Heart right ventricle (tissue), 16 donors: Measurements from ENCODE around the gene BCAP29. TPM values are rescaled to one million over a fixed set of nuclear protein-coding genes. Genes with fewer than 3 reads are reported as not detected.

Experiments used
- ATAC-seq, 8 donors: fragments of 200-7000 bp; cut with Tn5 transposase; one replicate each; pipeline ENCODE4 v1.9.1; 2020; ENCODE audit warnings: mild to moderate bottlenecking in 8 of 8, moderate library complexity in 8 of 8, moderate number of reproducible peaks in 1 of 8
- DNase-seq, 2 donors: peaks; one replicate each; pipeline ENCODE4 v3.0.0-alpha.2; 2020
- H3K27ac ChIP-seq, 10 donors: fragments of 200-600 bp; sonication (generic) in 2 of 10; one replicate each; pipeline versions ENCODE4 v1.5.0 to v1.8.0; 2020 to 2022; ENCODE audit warnings: mild to moderate bottlenecking in 3 of 10
- H3K27me3 ChIP-seq, 7 donors: fragments of 200-600 bp; one replicate each; pipeline ENCODE4 v1.8.0; 2021 to 2022; ENCODE audit warnings: mild to moderate bottlenecking in 2 of 7
- H3K36me3 ChIP-seq, 9 donors: fragments of 200-600 bp; sonication (generic) in 1 of 9; one replicate each; pipeline versions ENCODE4 v1.5.0 to v1.8.0; 2020 to 2022; ENCODE audit warnings: mild to moderate bottlenecking in 2 of 9
- H3K4me1 ChIP-seq, 9 donors: fragments of 200-600 bp; sonication (generic) in 1 of 9; one replicate each; pipeline versions ENCODE4 v1.5.0 to v1.8.0; 2020 to 2022; ENCODE audit warnings: mild to moderate bottlenecking in 4 of 9
- H3K4me3 ChIP-seq, 10 donors: fragments of 200-600 bp; sonication (generic) in 2 of 10; one replicate each; pipeline versions ENCODE4 v1.5.0 to v1.8.0; 2020 to 2022; ENCODE audit warnings: mild to moderate bottlenecking in 7 of 10, moderate library complexity in 2 of 10
- H3K9me3 ChIP-seq, 11 donors: fragments of 200-600 bp in 10 of 11; sonication (generic) in 2 of 11; one replicate each; pipeline versions ENCODE4 v1.5.0 to v1.8.0; 2013 to 2022; ENCODE audit warnings: mild to moderate bottlenecking in 2 of 11, control low read depth in 1 of 11, moderate library complexity in 1 of 11
- CTCF ChIP-seq, 9 donors: fragments of 200-600 bp; sonication (generic) in 2 of 9; IDR thresholded peaks; one replicate each; pipeline versions ENCODE4 v1.5.0 to v1.8.0; 2021 to 2022; ENCODE audit warnings: antibody characterized with exemption in 9 of 9, mild to moderate bottlenecking in 5 of 9, moderate library complexity in 1 of 9
- WGBS, 2 donors: extraction: QIAGEN DNeasy Blood & Tissue Kit; methylation state at CpG; one replicate each; pipeline ENCODE4 v1.1.7; 2013; ENCODE audit warnings: inconsistent platforms in 1 of 2; 5-methylcytosine and 5-hydroxymethylcytosine counted together
- intact Hi-C, 10 donors: fragments of 100-400 bp; cut with DNase I; formaldehyde crosslinking; loops; one replicate each; pipeline versions ENCODE4 v1.11.1 to v1.14.2; 2022
- polyA plus RNA-seq, 2 donors: library from polyadenylated mRNA; stranded (reverse); fragments of 200-250 nt; gene quantifications; one replicate each; pipeline ENCODE4 v1.2.3, GENCODE V29; 2013
- total RNA-seq, 10 donors: library from RNA; stranded (reverse); fragmentation: NEBNext Ultra II Directional in 3 of 10; extraction: Animal tissue kit (Norgen Biotek cat#: 25700) in 3 of 10; gene quantifications; one replicate each; pipeline versions ENCODE4 v1.2.1 to v1.2.4, GENCODE V29; 2021 to 2023
- donor health status: Arrhythmogenic right ventricular cardiomyopathy.
- donor health status: ischemic (EF 13 %, LVEDD 7.1; RV severe dilation, severe dysfunction).
- donor health status: healthy with polysubstance abuse.
- donor health status: DM: no; HTN: yes; CAD: no.
- donor health status: DM: no; HTN: no; CAD: no.
- donor health status: ischemic (EF 25% LVEDD 6.9; RV normal size, moderate dysfunction).
- donor health status: ischemic (EF 25% LVEDD 5.7; RV mildly dilated, moderate dysfunction).
- donor health status: healthy.
- donor health status: DM: yes; HTN: yes; CAD: no.
- donor health status: Ischemic cardiomyopathy.
- donor health status: ischemic (EF 35%, LVEDD 5.7; RV mildly dilated, moderate dysfunction).
- donor health status: nonischemic (EF 11% LVEDD 7.7; RV severe dilation, severe dysfunction).
- donor health status: DM: yes; HTN: yes; CAD: no.
- donor health status: PGD.
- donor health status: ischemic (EF 29% LVEDD 5.4; RV normal size, mild dysfunction).
- donor health status: nonischemic (EF 23%, LVEDD 6.1; RV moderate dilation, normal function).

Gene BCAP29
- total and polyA plus RNA-seq, 12 donors: 62.7 to 141 (median 111) TPM

- no peak overlapping the region for H3K4me3 ChIP-seq
- intact Hi-C loops: no loop called here
- H3K9me3 ChIP-seq: no peaks in the 10 kb centered on the region
- DNase-seq (no peak), ATAC-seq (no peak)
- H3K27me3 ChIP-seq: no peaks in the 10 kb centered on the region
- peaks cover 0 to 32% (median 21%) of the 10 kb centered on the region in 9 donors for H3K4me1 ChIP-seq
- peaks cover 0 to 76% (median 18%) of the 10 kb centered on the region in 9 donors for H3K36me3 ChIP-seq
- 99 to 100% methylated on average over 1 of the region's 1 CpG for WGBS, 2 donors
- H3K27ac ChIP-seq: no peak overlapping the region
- no peak for TF ChIP-seq CTCF (IDR thresholded peaks at IDR 0.05)
These were observed 26.3 kb downstream of the BCAP29 start for GRCh38 chr7:107606303-107606702.

DNA sequence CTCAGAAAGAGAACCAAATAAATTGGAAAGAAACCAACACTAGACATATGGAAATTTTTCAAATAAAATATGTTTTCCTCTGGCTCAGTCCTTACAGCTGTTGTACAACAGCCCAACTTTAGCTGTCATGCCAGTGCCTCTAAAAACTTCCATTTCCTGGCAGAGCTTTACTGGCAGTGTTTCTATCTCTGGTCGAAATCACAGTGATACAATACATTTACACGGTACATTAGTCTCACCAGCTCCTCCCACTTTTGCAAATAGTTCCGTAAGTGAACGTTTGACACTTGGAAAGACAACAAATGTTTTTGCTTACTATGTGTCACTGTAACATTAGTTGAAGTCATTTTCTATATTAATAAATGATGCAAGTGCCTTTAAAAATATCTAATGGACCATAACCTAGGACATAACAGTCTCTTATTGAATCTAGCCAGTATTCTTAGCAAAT is 29.8 kb downstream of the BCAP29 start:
- peaks cover 0 to 41% (median 25%) of the 10 kb centered on the region in 9 donors for H3K4me1 ChIP-seq
- ATAC-seq (peak; percentile 26 to 86 (median 80)), DNase-seq (no peak)
- TF ChIP-seq CTCF (IDR thresholded peaks at IDR 0.05): no peak
- intact Hi-C loops: loop anchor here in 2 of 10 donors (5.0 to 10.0 kb wide), 2 partner anchors 48 to 115 kb away; partner anchors contain the start of genes COG5 (in 1 of the 2) and DUS4L (in 1 of the 2)
- no peaks in the 10 kb centered on the region for H3K9me3 ChIP-seq
- peaks cover 0 to 66% (median 11%) of the 10 kb centered on the region in 9 donors for H3K36me3 ChIP-seq
- 6 to 17% methylated on average over 4 of the region's 4 CpGs for WGBS, 2 donors
- no peaks in the 10 kb centered on the region for H3K27me3 ChIP-seq
- no peak overlapping the region for H3K4me3 ChIP-seq
- H3K27ac ChIP-seq: peak overlapping the region in 9 of 10 donors; percentile 27 to 81 (median 68)

GRCh38 chr7:107610323-107610722 is 30.3 kb downstream of the BCAP29 start:
- intact Hi-C loops: loop anchor here in 2 of 10 donors (5.0 to 10.0 kb wide), 2 partner anchors 48 to 114 kb away; partner anchors contain the start of genes COG5 (in 1 of the 2) and DUS4L (in 1 of the 2)
- Histone ChIP-seq H3K36me3 (peaks cover 0 to 66% (median 10%) of the 10 kb centered on the region in 9 donors), H3K27me3 (no peaks in the 10 kb centered on the region), H3K27ac (peak overlapping the region in 8 of 10 donors; percentile 27 to 81 (median 68)), H3K4me3 (no peak overlapping the region), H3K9me3 (no peaks in the 10 kb centered on the region), H3K4me1 (peaks cover 0 to 41% (median 25%) of the 10 kb centered on the region in 9 donors)
- DNase-seq: no peak
- ATAC-seq: peak in 4 of 8 donors; percentile 58 to 77 (median 62)
- 37 to 41% methylated on average over 1 of the region's 1 CpG for WGBS, 2 donors
- TF ChIP-seq CTCF (IDR thresholded peaks at IDR 0.05): no peak

DNA sequence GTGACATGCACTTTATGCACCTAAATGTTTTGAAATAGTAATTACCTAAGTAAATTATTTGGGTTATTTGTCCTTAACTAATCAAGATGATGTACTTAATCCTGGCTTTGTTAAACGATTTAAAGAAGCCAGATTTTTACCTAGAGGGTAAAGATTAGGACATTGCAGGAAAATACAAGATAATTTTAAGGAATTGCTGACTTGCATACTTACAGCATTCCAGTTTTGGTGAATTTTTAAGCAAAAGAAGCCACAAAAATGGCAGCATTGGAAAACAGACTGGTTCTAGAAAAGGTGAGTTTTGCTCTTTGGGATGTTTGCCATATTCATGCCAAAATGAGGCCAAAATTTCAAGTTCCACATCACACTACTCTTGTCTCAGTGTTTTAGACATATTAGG is 33.4 kb downstream of the BCAP29 start:
- intact Hi-C loops: loop anchor here in 2 of 10 donors (5.0 to 10.0 kb wide), 2 partner anchors 51 to 111 kb away; partner anchors contain the start of genes COG5 (in 1 of the 2) and DUS4L (in 1 of the 2)
- ATAC-seq: no peak
- WGBS, 2 donors: 86 to 90% methylated on average over 1 of the region's 1 CpG
- no peak for TF ChIP-seq CTCF (IDR thresholded peaks at IDR 0.05)
- peaks cover 0 to 73% (median 20%) of the 10 kb centered on the region in 9 donors for H3K36me3 ChIP-seq
- no peaks in the 10 kb centered on the region for H3K9me3 ChIP-seq
- H3K27ac ChIP-seq: peak overlapping the region in 1 of 10 donors; percentile 37
- H3K27me3 ChIP-seq: no peaks in the 10 kb centered on the region
- H3K4me1 ChIP-seq: peaks cover 0 to 39% (median 21%) of the 10 kb centered on the region in 9 donors
- H3K4me3 ChIP-seq: no peak overlapping the region
- DNase-seq: no peak
